ENCODE measurements around the gene NCBP3. TPM values are rescaled to one million over a fixed set of nuclear protein-coding genes. Genes with fewer than 3 reads are reported as not detected.

NCBP3 gene
- total RNA-seq, 4 donors from 2014 or later, result 24.8 to 41.6 (median 32.2) TPM

GRCh38 chr17:3801792-3802191 lies 44.3 kb downstream of the NCBP3 start:
- Histone ChIP-seq H3K27me3 (no peaks in the 10 kb centered on the region), H3K4me1 (peaks cover 0 to 7% (median 3%) of the 10 kb centered on the region in 4 donors), H3K36me3 (peaks cover 0 to 2% (median 0%) of the 10 kb centered on the region in 3 donors), H3K4me3 (no peak overlapping the region), H3K27ac (no peak overlapping the region), H3K9me3 (no peaks in the 10 kb centered on the region)
- TF ChIP-seq CTCF (IDR thresholded peaks at IDR 0.05) (no peak), POLR2A (IDR thresholded peaks at IDR 0.05) (no peak)
- no peak for DNase-seq

- no peaks in the 10 kb centered on the region for H3K36me3 ChIP-seq
- DNase-seq, result peak in 1 of 3 donors; percentile 39
- H3K9me3 ChIP-seq, result no peaks in the 10 kb centered on the region
- no peak overlapping the region for H3K4me3 ChIP-seq
- no peaks in the 10 kb centered on the region for H3K27me3 ChIP-seq
- peak overlapping the region in 1 of 4 donors; percentile 18 for H3K27ac ChIP-seq
- H3K4me1 ChIP-seq, result peaks cover 0 to 7% (median 3%) of the 10 kb centered on the region in 4 donors
- TF ChIP-seq POLR2A (IDR thresholded peaks at IDR 0.05), result no peak
- TF ChIP-seq CTCF (IDR thresholded peaks at IDR 0.05), result no peak
Measured at GRCh38 chr17:3801347-3801746, 44.7 kb downstream of the NCBP3 start.

- Histone ChIP-seq H3K27me3 (no peaks in the 10 kb centered on the region), H3K36me3 (no peaks in the 10 kb centered on the region), H3K4me3 (peak within 1 kb of the TSS in 3 of 4 donors; percentile 2 to 33 (median 15)), H3K9me3 (no peaks in the 10 kb centered on the region), H3K27ac (peak within 1 kb of the TSS in 3 of 4 donors; percentile 18 to 49 (median 23)), H3K4me1 (peaks cover 0 to 11% (median 3%) of the 10 kb centered on the region in 4 donors)
- TF ChIP-seq CTCF (IDR thresholded peaks at IDR 0.05), result no peak
- no peak for TF ChIP-seq POLR2A (IDR thresholded peaks at IDR 0.05)
- peak in 1 of 3 donors; percentile 58 for DNase-seq
Measured at GRCh38 chr17:3800362-3801271, 45.4 kb downstream of the NCBP3 start, which contains the start of gene ITGAE. ITGAE (minus strand) TSS chr17:3801188; CDS start chr17:3801144, 44 bp downstream.

GRCh38 chr17:3799181-3799945 lies 46.7 kb downstream of the NCBP3 start:
- peak overlapping the region; percentile 52 to 70 (median 60) for H3K27ac ChIP-seq

More at GRCh38 chr17:3799181-3799945, 46.7 kb downstream of the NCBP3 start:
- Histone ChIP-seq H3K4me1 (peaks cover 0 to 9% (median under 1%) of the 10 kb centered on the region in 4 donors), H3K27me3 (no peaks in the 10 kb centered on the region), H3K4me3 (peak overlapping the region in 1 of 4 donors; percentile 2), H3K36me3 (no peaks in the 10 kb centered on the region), H3K9me3 (no peaks in the 10 kb centered on the region)
- peak in 1 of 3 donors; percentile 15 for DNase-seq
- TF ChIP-seq CTCF (IDR thresholded peaks at IDR 0.05) (no peak), POLR2A (IDR thresholded peaks at IDR 0.05) (no peak)

Data from Peyer's patch (tissue), 4 donors.